GM12878 (cell line): ENCODE results near the gene ZKSCAN1. TPM values are rescaled to one million over a fixed set of nuclear protein-coding genes. Genes with fewer than 3 reads are reported as not detected.

Source experiments
- ATF2 ChIP-seq: IDR thresholded peaks from 2 replicates; pipeline ENCODE4 v1.6.1; 2012; ENCODE audit warnings: low read length, inconsistent platforms
- BCL11A ChIP-seq: IDR thresholded peaks from 2 replicates; pipeline ENCODE4 v1.6.1; 2011; ENCODE audit warnings: low read depth, low read length
- CBFB ChIP-seq: IDR thresholded peaks from 2 replicates; pipeline ENCODE4 v1.6.1; 2016; ENCODE audit warnings: antibody characterized with exemption, low read depth
- CUX1 ChIP-seq: IDR thresholded peaks from 2 replicates; pipeline ENCODE4 v1.6.1; 2012; ENCODE audit warnings: improper control_type of control experiment, low read depth, low read length; ENCODE audit not compliant: insufficient replicate concordance
- ETV6 ChIP-seq, 2 experiments: fragments of 450-650 bp in 1 of 2; IDR thresholded peaks in 1 of 2; conservative IDR thresholded peaks in 1 of 2; 2 replicates each; pipeline ENCODE4 v1.6.1; 2014; ENCODE audit warnings: antibody characterized with exemption in 1 of 2, borderline replicate concordance in 1 of 2, low read depth in 1 of 2, mild to moderate bottlenecking in 1 of 2, moderate library complexity in 1 of 2
- EZH2 ChIP-seq: IDR thresholded peaks from 2 replicates; pipeline ENCODE4 v1.6.1; 2012; ENCODE audit warnings: low read depth, mild to moderate bottlenecking, control low read depth, inconsistent platforms, low read length, borderline replicate concordance; ENCODE audit not compliant: control insufficient read depth
- HDAC2 ChIP-seq: fragments of 200-600 bp; sonication (generic); IDR thresholded peaks from 2 replicates; pipeline ENCODE4 v1.6.1; 2017
- IRF5 ChIP-seq: fragments of 450-650 bp; IDR thresholded peaks from 2 replicates; pipeline ENCODE4 v1.6.1; 2017; ENCODE audit warnings: borderline replicate concordance
- KAT2A ChIP-seq: conservative IDR thresholded peaks from 2 replicates; pipeline ENCODE4 v1.6.1; 2011; ENCODE audit warnings: low read depth, low read length; ENCODE audit not compliant: control insufficient read depth
- KDM1A ChIP-seq: fragments of 200-600 bp; sonication (generic); IDR thresholded peaks from 2 replicates; pipeline ENCODE4 v1.6.1; 2016; ENCODE audit warnings: borderline replicate concordance
- RELA ChIP-seq: fragments of 450-650 bp; IDR thresholded peaks from 2 replicates; pipeline ENCODE4 v1.8.0; 2014; ENCODE audit warnings: borderline replicate concordance; ENCODE audit not compliant: partially characterized antibody
- SIX5 ChIP-seq: IDR thresholded peaks from 2 replicates; pipeline ENCODE4 v1.6.1; 2011; ENCODE audit warnings: mild to moderate bottlenecking, low read depth, low read length, moderate library complexity; ENCODE audit not compliant: severe bottlenecking
- SKIL ChIP-seq: fragments of 450-650 bp; IDR thresholded peaks from 2 replicates; pipeline ENCODE4 v1.6.1; 2017; ENCODE audit warnings: mild to moderate bottlenecking, low read depth, inconsistent platforms; ENCODE audit not compliant: poor library complexity, severe bottlenecking
- TCF3 ChIP-seq: IDR thresholded peaks from 2 replicates; pipeline ENCODE4 v1.6.1; 2012; ENCODE audit warnings: low read depth, mild to moderate bottlenecking, low read length, borderline replicate concordance; ENCODE audit not compliant: insufficient read depth
- TCF7 ChIP-seq: IDR thresholded peaks from 2 replicates; pipeline ENCODE4 v1.6.1; 2014; ENCODE audit warnings: antibody characterized with exemption, borderline replicate concordance
- polyA plus RNA-seq, 11 experiments: library from polyadenylated mRNA; depleted of rRNA in 4 of 11; unstranded in 6 of 11; stranded (reverse) in 5 of 11; fragments of >200 nt; fragmentation: Nextera tagmentation in 4 of 11; fragmentation: Illumina TruSeq in 1 of 11; extraction: Ambion mirVana in 4 of 11; extraction: Trizol in 1 of 11; gene quantifications; 1 replicate in 1 of 11; 2 replicates in 10 of 11; pipeline versions ENCODE4 v1.2.1 to v1.2.3, GENCODE V29; 2011 to 2016; ENCODE audit warnings: inconsistent platforms in 2 of 11, missing spikeins in 2 of 11, low read depth in 1 of 11
- total RNA-seq, 4 experiments: library from RNA; depleted of rRNA in 3 of 4; stranded (reverse); fragments of >200 nt in 3 of 4; fragmentation: Illumina TruSeq in 1 of 4; extraction: Trizol in 1 of 4; gene quantifications; 2 replicates each; pipeline versions ENCODE4 v1.2.1 to v1.2.3, GENCODE V29; 2013 to 2021

The ZKSCAN1 gene
- total and polyA plus RNA-seq, 10 of the 15 experiments (the other 5 are each of a cell fraction or from before 2014, with no cell fraction given) = 3.2 to 34.4 (median 18.1) TPM

- TF ChIP-seq CUX1 (no peak), BCL11A (no peak), CBFB (peak; percentile 56; the same call in 1 of the 2 replicates), ETV6 (conservative IDR thresholded peaks at IDR 0.05 in 1 of 2, IDR thresholded peaks at IDR 0.05 in 1 of 2; ENCODE audit: borderline replicate concordance in 1 of 2, low read depth in 1 of 2) (peak in 1 of 2 experiments; percentile 44; a peak in 1 of 4 replicates), TCF3 (0 out of 2 replicates have a peak, but pooled peaks have one; percentile 19), KDM1A (no peak), ATF2 (no peak), SKIL (no peak), TCF7 (0 out of 2 replicates have a peak, but pooled peaks have one; percentile 26), SIX5 (peak; percentile 58), HDAC2 (no peak), KAT2A (no peak), RELA (no peak), EZH2 (no peak), IRF5 (no peak)
Measured at GRCh38 chr7:100015232-100016214, at the start of gene ZKSCAN1 (continued).
